GM12873 (cell line): ENCODE data around the gene APOBEC4.

Experiments
- CTCF ChIP-seq: IDR thresholded peaks from 2 replicates; pipeline ENCODE4 v1.5.1; 2012; ENCODE audit warnings: low read depth, mild to moderate bottlenecking, moderate library complexity, low read length, control low read depth; ENCODE audit not compliant: insufficient read depth; ENCODE audit errors: missing control alignments

Gene APOBEC4

GRCh38 chr1:183685112-183685713, 32.1 kb upstream of the APOBEC4 start:
- TF ChIP-seq CTCF = peak; percentile 68

GRCh38 chr1:183678819-183679218, 25.7 kb upstream of the APOBEC4 start:
- no peak for TF ChIP-seq CTCF

DNA sequence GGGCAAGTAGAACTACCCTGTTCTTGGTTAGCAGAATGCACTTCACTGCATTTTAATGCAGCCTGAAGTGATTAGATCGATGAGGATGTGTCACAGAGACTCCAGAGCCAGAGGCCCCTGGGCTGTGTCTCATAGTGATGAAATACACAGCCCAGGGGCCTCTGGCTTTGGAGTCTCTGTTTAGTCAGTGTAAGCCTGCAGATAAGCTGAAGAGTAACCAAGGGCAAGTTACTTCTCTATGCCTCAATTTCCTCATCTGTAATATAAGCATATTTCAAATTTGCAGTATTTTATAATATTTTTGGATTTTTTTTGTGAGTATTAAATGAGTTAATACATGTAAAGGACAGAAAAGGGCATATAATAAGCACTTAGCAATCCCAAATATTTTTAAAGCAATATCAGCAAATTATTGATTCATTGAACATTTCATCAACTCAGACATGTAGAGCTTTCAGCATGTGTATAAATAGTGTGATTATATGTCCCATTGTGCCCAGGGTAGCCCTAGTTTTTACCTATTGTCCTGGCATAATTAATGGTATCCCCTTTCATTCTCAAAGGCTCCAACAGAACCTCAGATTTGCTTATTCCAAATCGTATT, 23.6 kb upstream of the APOBEC4 start:
- no peak for TF ChIP-seq CTCF

DNA sequence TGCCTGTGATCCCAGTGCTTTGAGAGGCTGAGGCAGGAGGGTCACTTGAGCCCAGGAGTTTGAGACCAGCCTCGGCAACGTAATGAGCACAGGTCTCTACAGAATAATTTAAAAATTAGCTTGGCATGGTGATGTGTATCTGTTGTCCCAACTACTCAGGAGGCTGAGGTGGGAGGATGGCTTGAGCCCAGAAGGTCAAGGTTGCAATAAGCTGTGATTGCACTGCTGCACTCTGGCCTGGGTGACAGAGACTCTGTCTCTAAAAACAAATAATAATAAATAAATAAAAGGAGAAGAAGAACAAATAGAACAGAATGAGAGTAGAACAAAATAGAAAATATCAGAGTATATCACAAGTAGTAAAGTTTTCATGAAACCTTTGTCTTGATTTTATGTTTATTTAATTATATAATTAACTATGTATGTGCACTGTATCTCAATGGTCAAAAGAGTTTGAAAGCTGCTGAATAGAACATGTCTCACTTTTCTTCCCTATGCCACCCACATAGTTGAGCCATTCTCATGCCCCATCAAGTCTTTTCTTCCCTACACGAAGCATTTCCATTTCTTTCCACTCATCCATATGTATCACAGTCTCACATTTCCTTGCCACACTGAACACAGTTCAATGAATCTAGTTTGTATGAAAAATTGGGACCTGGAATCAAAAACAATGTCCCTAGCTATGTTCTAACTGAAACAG, 22.9 kb upstream of the APOBEC4 start:
- TF ChIP-seq CTCF = no peak

GRCh38 chr1:183675381-183675780, 22.3 kb upstream of the APOBEC4 start:
- TF ChIP-seq CTCF = no peak

DNA sequence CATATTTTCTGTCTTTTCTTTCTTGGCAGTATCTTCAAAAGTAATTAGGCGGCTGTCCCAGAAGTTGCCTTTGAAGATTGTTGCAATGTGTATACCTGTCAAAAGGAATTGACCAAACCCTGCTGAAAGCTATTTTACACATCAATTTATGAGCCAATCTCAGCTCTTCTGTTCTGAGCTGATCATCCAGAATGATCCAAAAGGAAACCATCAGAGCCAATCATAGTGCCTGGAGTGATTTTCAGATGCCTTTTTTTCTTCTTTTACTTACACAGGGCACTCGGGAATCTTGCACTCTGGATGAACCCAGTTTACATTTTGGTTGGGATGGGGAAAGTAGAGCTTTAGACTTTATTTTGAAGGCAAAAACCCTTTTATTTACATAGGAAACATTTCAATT, 21.8 kb upstream of the APOBEC4 start:
- TF ChIP-seq CTCF = no peak

GRCh38 chr1:183674339-183674738, 21.2 kb upstream of the APOBEC4 start:
- TF ChIP-seq CTCF = no peak
